ENCODE results near the gene SLC16A2.

DNA sequence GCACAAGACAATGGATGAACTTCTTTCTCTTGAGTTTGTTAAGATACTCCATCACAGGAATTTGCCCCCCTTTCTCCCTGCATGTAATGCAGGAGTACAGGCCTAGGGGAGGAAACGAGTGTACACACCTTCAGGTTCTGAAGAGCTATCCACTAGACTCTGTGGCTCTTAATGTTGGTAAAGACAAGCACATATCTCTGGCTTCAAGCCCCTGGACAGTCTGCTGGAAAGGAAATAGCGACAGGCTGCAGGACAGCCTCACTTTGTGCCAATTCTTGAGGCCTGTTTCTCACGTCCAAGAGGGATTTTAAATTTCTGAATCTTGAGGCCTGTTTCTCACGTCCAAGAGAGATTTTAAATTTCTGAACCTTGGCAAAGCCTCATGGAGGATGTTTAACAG, 106.1 kb downstream of the SLC16A2 start:
- TF ChIP-seq, protein P1, sequence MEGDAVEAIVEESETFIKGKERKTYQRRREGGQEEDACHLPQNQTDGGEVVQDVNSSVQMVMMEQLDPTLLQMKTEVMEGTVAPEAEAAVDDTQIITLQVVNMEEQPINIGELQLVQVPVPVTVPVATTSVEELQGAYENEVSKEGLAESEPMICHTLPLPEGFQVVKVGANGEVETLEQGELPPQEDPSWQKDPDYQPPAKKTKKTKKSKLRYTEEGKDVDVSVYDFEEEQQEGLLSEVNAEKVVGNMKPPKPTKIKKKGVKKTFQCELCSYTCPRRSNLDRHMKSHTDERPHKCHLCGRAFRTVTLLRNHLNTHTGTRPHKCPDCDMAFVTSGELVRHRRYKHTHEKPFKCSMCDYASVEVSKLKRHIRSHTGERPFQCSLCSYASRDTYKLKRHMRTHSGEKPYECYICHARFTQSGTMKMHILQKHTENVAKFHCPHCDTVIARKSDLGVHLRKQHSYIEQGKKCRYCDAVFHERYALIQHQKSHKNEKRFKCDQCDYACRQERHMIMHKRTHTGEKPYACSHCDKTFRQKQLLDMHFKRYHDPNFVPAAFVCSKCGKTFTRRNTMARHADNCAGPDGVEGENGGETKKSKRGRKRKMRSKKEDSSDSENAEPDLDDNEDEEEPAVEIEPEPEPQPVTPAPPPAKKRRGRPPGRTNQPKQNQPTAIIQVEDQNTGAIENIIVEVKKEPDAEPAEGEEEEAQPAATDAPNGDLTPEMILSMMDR (IDR thresholded peaks at IDR 0.05): no peak
- TF ChIP-seq POLR2AphosphoS5 (IDR thresholded peaks at IDR 0.05) (no peak), POLR2A (IDR thresholded peaks at IDR 0.05) (no peak), EP300 (IDR thresholded peaks at IDR 0.05) (no peak)
